BLaER1 treated with 17β-estradiol and CSF1 and Interleukin-3, amounts not matched to agents 10 nM and 100 nM (cell line): ENCODE measurements around the gene GNPAT.

Experiments used
- H3K27ac ChIP-seq, 11 experiments: shearing (Covaris generic); formaldehyde crosslinking; 2 replicates each; pipeline ENCODE4 v1.8.1; 2022
- H3K27me3 ChIP-seq, 11 experiments: shearing (Covaris generic); formaldehyde crosslinking; 2 replicates each; pipeline ENCODE4 v1.8.1; 2022
- H3K36me3 ChIP-seq, 11 experiments: shearing (Covaris generic); formaldehyde crosslinking; 2 replicates each; pipeline ENCODE4 v1.8.1; 2022
- H3K4me1 ChIP-seq, 10 experiments: shearing (Covaris generic); formaldehyde crosslinking; 2 replicates each; pipeline ENCODE4 v1.8.1; 2022
- H3K4me2 ChIP-seq, 11 experiments: shearing (Covaris generic); formaldehyde crosslinking; 2 replicates each; pipeline ENCODE4 v1.8.1; 2022
- H3K4me3 ChIP-seq, 10 experiments: shearing (Covaris generic); formaldehyde crosslinking; 2 replicates each; pipeline ENCODE4 v1.8.1; 2022
- H3K9ac ChIP-seq, 11 experiments: shearing (Covaris generic); formaldehyde crosslinking; 2 replicates each; pipeline ENCODE4 v1.8.1; 2022
- H3K9me3 ChIP-seq, 11 experiments: shearing (Covaris generic); formaldehyde crosslinking; replicated peaks in 1 of 11; 2 replicates each; pipeline ENCODE4 v1.8.1; 2022
- H4K20me1 ChIP-seq, 11 experiments: shearing (Covaris generic); formaldehyde crosslinking; 2 replicates each; pipeline ENCODE4 v1.8.1; 2022
- Cebpa-rat ChIP-seq, 11 experiments: shearing (Covaris generic); IDR thresholded peaks; 2 replicates each; pipeline ENCODE4 v1.8.1; 2022

GNPAT gene

DNA sequence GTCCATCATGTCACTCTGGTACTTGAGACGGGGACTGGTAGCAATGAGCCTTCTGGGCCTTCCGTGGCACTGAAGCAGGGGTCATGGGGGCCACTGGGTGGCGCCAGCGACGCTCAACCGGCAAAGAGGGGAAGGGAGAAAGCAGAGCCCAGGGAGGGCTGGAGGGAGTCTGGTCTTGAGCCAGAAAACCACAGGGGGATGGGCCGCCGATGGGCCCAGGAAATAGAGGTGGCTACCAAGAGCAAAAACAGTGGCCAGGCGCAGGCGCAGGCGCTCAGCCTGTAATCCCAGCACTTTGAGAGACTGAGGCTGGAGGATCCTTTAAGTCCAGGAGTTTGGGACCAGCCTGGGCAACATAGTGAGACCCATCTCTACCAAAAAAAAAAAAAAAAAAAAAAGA is 74.9 kb downstream of the GNPAT start:
- no peak for TF ChIP-seq Cebpa-rat (IDR thresholded peaks at IDR 0.05)
- H3K4me3 ChIP-seq: no peak overlapping the region

DNA sequence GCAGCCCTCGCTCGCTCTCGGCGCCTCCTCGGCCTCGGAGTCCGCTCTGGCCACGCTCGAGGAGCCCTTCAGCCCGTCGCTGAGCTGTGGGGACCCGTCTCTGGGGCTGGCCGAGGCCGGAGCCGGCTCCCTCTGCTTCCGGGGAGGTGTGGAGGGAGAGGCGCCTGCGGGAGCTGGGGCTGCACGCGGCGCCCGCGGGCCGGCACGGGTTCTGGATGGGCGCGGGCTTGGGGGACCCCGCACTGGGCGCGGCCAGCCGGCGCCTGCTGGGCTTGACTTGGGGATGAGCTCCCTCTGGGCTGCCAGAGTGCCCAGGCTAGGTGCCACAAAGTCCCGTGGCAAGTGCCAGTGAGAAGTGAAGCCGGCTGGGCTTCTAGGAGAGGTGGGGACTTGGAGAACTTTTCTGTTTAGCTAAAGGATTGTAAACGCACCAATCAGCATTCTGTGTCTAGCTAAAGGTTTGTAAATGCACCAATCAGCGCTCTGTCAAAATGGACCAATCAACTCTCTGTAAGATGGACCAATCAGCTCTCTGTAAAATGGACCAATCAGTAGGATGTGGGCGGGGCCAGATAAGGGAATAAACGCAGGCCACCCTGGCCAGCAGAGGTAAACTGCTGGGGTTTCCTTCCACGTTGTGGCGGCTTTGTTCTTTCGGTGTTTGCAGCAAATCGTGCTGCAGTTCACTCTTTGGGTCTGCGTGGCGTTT is 76.4 kb downstream of the GNPAT start:
- Histone ChIP-seq H3K27ac (no peak overlapping the region), H3K36me3 (no peaks in the 10 kb centered on the region), H3K4me3 (no peak overlapping the region), H3K4me1 (no peaks in the 10 kb centered on the region), H3K27me3 (no peaks in the 10 kb centered on the region), H4K20me1 (no peaks in the 10 kb centered on the region), H3K9ac (no peak overlapping the region), H3K4me2 (no peak overlapping the region), H3K9me3 (peaks cover 8 to 11% (median 10%) of the 10 kb centered on the region in 11 experiments; a peak in 21 of 22 replicates)
- TF ChIP-seq Cebpa-rat (IDR thresholded peaks at IDR 0.05): no peak

More for the DNA sequence above, 74.9 kb downstream of the GNPAT start:
- H3K4me2 ChIP-seq: no peak overlapping the region
- no peaks in the 10 kb centered on the region for H4K20me1 ChIP-seq
- H3K4me1 ChIP-seq: no peaks in the 10 kb centered on the region
- no peaks in the 10 kb centered on the region for H3K27me3 ChIP-seq
- H3K9ac ChIP-seq: no peak overlapping the region
- H3K27ac ChIP-seq: no peak overlapping the region
- no peaks in the 10 kb centered on the region for H3K36me3 ChIP-seq
- H3K9me3 ChIP-seq: peaks cover 8 to 11% (median 10%) of the 10 kb centered on the region in 11 experiments; a peak in 21 of 22 replicates

DNA sequence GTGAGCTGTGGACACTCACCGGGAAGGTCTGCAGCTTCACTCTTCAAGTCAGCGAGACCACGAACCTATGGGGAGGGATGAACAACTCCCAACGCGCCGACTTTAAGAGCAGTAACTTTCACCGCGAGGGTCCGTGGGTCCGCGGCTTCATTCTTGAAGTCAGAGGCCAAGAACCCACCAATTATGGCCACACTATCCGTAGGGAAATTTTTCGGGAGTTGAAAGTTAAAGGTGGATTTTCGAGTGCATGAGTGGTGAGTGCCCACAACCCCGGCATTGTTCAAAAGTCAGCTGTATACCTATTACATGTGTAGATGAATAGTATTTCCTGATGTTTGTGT is 77.0 kb downstream of the GNPAT start:
- no peak overlapping the region for H3K9ac ChIP-seq
- H3K4me2 ChIP-seq: no peak overlapping the region
- H3K4me3 ChIP-seq: no peak overlapping the region
- H3K9me3 ChIP-seq: peaks cover 8 to 11% (median 10%) of the 10 kb centered on the region in 11 experiments; a peak in 21 of 22 replicates
- TF ChIP-seq Cebpa-rat (IDR thresholded peaks at IDR 0.05): no peak
- H3K27me3 ChIP-seq: no peaks in the 10 kb centered on the region
- no peaks in the 10 kb centered on the region for H3K36me3 ChIP-seq
- no peaks in the 10 kb centered on the region for H3K4me1 ChIP-seq
- no peak overlapping the region for H3K27ac ChIP-seq
- H4K20me1 ChIP-seq: no peaks in the 10 kb centered on the region

DNA sequence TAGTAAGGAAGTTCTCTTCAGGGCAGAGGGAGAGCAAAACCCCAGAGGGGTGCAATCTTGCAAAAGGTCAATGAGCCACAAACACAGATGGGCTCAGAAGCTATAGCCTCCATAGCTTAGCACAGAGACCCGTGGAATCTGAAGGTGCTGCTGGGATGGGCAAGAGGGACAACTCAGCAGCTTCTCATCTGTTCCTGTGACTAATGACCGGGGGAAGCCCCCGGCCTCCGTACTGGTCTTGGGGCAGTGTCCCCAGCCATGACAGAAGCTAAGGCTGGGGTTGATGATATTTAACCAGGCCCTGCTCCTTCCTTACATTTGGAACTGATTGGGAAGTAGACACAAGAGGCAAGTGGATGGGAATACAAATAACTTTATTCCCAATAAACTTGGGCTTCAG is 77.6 kb downstream of the GNPAT start:
- no peak for TF ChIP-seq Cebpa-rat (IDR thresholded peaks at IDR 0.05)
- no peaks in the 10 kb centered on the region for H3K27me3 ChIP-seq
- no peak overlapping the region for H3K9ac ChIP-seq

DNA sequence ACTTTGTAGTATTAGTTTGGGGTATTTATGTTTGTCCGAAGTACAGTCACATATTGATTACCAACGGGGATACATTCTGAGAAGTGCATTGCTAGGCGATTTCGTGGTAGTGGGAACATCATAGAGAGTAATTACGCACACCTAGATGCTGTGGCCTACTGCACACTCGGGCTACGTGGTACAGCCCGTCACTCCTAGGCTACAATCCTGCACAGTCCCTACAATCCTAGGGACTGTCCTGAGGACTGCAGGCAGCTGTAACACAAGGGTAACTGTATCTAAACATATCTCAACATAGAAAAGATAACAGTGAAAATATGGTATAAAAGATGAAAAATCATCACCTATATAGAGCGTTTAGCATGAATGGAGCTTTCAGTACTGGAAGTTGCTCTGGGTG is 78.1 kb downstream of the GNPAT start:
- TF ChIP-seq Cebpa-rat (IDR thresholded peaks at IDR 0.05): no peak
- Histone ChIP-seq H3K9ac (no peak overlapping the region), H3K27me3 (no peaks in the 10 kb centered on the region), H4K20me1 (no peaks in the 10 kb centered on the region), H3K9me3 (peaks cover 8 to 11% (median 10%) of the 10 kb centered on the region in 11 experiments; a peak in 21 of 22 replicates), H3K4me2 (no peak overlapping the region), H3K4me3 (no peak overlapping the region), H3K27ac (no peak overlapping the region), H3K4me1 (no peaks in the 10 kb centered on the region), H3K36me3 (no peaks in the 10 kb centered on the region)

More for the DNA sequence above, 77.6 kb downstream of the GNPAT start:
- Histone ChIP-seq H3K27ac (no peak overlapping the region), H4K20me1 (no peaks in the 10 kb centered on the region), H3K4me3 (no peak overlapping the region), H3K36me3 (no peaks in the 10 kb centered on the region), H3K4me2 (no peak overlapping the region), H3K4me1 (no peaks in the 10 kb centered on the region), H3K9me3 (peaks cover 8 to 11% (median 10%) of the 10 kb centered on the region in 11 experiments; a peak in 21 of 22 replicates)

DNA sequence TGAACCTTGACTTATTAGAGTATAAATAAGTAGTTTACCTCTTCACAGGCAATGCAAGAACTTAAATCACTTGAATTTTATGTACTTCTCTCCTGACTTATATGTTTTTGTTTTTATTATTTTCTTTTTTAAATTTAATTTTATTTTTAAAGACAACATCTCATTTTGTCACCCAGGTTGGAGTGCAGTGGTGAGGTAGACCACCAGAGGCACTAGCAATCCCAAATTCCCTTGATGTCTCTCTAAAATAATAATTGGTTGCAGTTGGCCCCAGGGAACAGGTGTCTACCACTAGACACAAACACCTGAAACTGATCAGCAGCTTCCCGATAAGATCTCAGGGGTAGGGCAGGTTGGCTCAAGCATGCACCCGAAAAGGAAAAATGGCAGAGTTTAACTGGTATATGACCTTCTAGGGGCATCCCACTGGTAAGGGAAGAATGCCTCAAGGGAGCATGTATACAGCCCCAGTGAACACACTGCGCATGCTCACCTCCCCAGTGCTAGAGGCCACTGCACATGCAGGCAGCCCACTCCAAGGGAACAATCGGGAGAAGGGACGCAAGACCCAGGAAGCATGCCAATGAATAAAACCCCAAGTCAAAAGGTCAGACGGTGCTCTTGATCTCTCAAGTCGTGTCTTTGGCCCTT is 82.0 kb downstream of the GNPAT start:
- Histone ChIP-seq H3K4me1 (no peaks in the 10 kb centered on the region), H3K36me3 (no peaks in the 10 kb centered on the region), H3K27me3 (no peaks in the 10 kb centered on the region), H4K20me1 (peaks cover 0 to 5% (median 0%) of the 10 kb centered on the region in 11 experiments; a peak in 1 of 22 replicates), H3K9ac (no peak overlapping the region), H3K4me3 (no peak overlapping the region), H3K27ac (no peak overlapping the region), H3K4me2 (no peak overlapping the region), H3K9me3 (peaks cover 0 to 1% (median under 1%) of the 10 kb centered on the region in 11 experiments; a peak in 7 of 22 replicates)
- TF ChIP-seq Cebpa-rat (IDR thresholded peaks at IDR 0.05): no peak

DNA sequence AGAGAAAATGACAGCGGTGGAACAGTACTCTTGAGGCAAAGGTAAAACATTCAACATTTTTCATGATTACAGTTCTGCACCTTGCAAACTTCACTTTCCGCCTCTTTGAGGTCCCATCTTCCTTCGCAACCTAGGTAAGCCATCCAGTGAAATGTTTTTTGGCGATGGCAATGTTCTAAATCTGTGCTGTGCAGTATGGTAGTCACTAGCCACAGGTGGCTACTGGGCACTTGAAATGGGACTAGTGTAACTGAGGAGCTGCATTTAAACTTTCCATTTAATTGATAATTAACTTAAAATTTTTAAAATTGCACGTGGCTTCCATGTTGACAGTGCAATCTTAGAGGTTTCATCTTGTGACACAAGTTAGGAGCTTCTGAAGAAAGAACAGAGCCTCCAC is 83.6 kb downstream of the GNPAT start:
- H3K27me3 ChIP-seq: no peaks in the 10 kb centered on the region
- no peak for TF ChIP-seq Cebpa-rat (IDR thresholded peaks at IDR 0.05)
- no peak overlapping the region for H3K9ac ChIP-seq

DNA sequence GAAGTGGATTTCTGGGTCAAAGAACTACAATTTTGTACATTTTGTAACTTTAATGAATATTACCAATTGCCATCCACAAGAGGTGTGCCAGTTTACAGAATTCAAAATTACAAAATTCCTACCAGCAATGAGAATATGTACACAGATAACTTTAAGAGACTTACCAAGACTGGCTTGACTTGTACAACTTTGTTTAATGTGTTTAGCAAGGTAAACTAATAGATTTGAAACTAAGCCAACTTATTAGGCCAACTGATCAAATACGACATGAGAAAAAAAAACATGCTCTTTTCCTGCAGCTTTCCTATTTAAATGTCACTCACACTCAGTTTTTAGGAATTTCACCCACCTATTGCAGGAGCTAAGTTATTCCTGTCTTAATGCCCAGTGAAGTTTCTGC is 85.2 kb downstream of the GNPAT start:
- H3K36me3 ChIP-seq: peaks cover 0 to 10% (median 0%) of the 10 kb centered on the region in 11 experiments; a peak in 4 of 22 replicates
- no peak for TF ChIP-seq Cebpa-rat (IDR thresholded peaks at IDR 0.05)
- no peak overlapping the region for H3K9ac ChIP-seq
- H3K4me2 ChIP-seq: no peak overlapping the region
- H3K4me1 ChIP-seq: peaks cover 0 to 8% (median 0%) of the 10 kb centered on the region in 10 experiments; a peak in 4 of 20 replicates
- H4K20me1 ChIP-seq: peaks cover 0 to 26% (median 11%) of the 10 kb centered on the region in 11 experiments; a peak in 10 of 22 replicates
- no peak overlapping the region for H3K4me3 ChIP-seq
- H3K9me3 ChIP-seq: no peaks in the 10 kb centered on the region
- H3K27ac ChIP-seq: no peak overlapping the region
- no peaks in the 10 kb centered on the region for H3K27me3 ChIP-seq

More for the DNA sequence above, 83.6 kb downstream of the GNPAT start:
- Histone ChIP-seq H3K4me1 (peaks cover 0 to 3% (median 0%) of the 10 kb centered on the region in 10 experiments; a peak in 3 of 20 replicates), H3K9me3 (no peaks in the 10 kb centered on the region), H3K4me2 (no peak overlapping the region), H3K4me3 (no peak overlapping the region), H4K20me1 (peaks cover 0 to 14% (median 2%) of the 10 kb centered on the region in 11 experiments; a peak in 5 of 22 replicates), H3K27ac (no peak overlapping the region), H3K36me3 (no peaks in the 10 kb centered on the region)
